MCF 10A (cell line): ENCODE results near the gene SLC45A3. TPM values are rescaled to one million over a fixed set of nuclear protein-coding genes. Genes with fewer than 3 reads are reported as not detected.

Source experiments
- BruUV-seq: library from RNA; stranded (reverse); fragments of 400-500 nt; replicated peaks from 2 replicates; lab custom pipeline; 2021; lab: Mats Ljungman, UMichigan
- CTCF ChIA-PET: fragments of 300-600 bp; sonication (Branson Sonifier 250); formaldehyde crosslinking; extraction: SDS; loops from one replicate; lab custom pipeline; 2021; ENCODE audit warnings: antibody characterized with exemption, inconsistent platforms; lab: Yijun Ruan, JAX
- POLR2A ChIA-PET: fragments of 300-600, 350-650 bp; sonication (Branson Sonifier 250); formaldehyde crosslinking; extraction: SDS; loops from one replicate; lab custom pipeline; 2020; ENCODE audit warnings: antibody characterized with exemption, inconsistent platforms; lab: Yijun Ruan, JAX
- DNase-seq: peaks from one replicate; pipeline ENCODE4 v3.0.0-alpha.2; 2018; ENCODE audit not compliant: unreplicated experiment
- H3K27ac Mint-ChIP-seq: one replicate; pipeline ENCODE4 v1.8.0; 2022; ENCODE audit warnings: mild to moderate bottlenecking, low read depth, mixed read lengths; ENCODE audit not compliant: unreplicated experiment
- H3K27me3 Mint-ChIP-seq: one replicate; pipeline ENCODE4 v1.8.0; 2022; ENCODE audit warnings: mixed read lengths; ENCODE audit not compliant: insufficient read depth, unreplicated experiment
- H3K36me3 Mint-ChIP-seq: one replicate; pipeline ENCODE4 v1.8.0; 2022; ENCODE audit warnings: mild to moderate bottlenecking, moderate library complexity, mixed read lengths; ENCODE audit not compliant: insufficient read depth, unreplicated experiment
- H3K4me1 Mint-ChIP-seq: one replicate; pipeline ENCODE4 v1.8.0; 2022; ENCODE audit warnings: mixed read lengths; ENCODE audit not compliant: insufficient read depth, unreplicated experiment
- H3K4me3 Mint-ChIP-seq: one replicate; pipeline ENCODE4 v1.8.0; 2022; ENCODE audit warnings: mild to moderate bottlenecking, moderate library complexity, mixed read lengths; ENCODE audit not compliant: unreplicated experiment
- H3K9me3 Mint-ChIP-seq: one replicate; pipeline ENCODE4 v1.8.0; 2022; ENCODE audit warnings: mixed read lengths; ENCODE audit not compliant: unreplicated experiment
- intact Hi-C: fragments of 100-400 bp; cut with micrococcal nuclease; formaldehyde crosslinking; loops from 2 replicates; pipeline ENCODE4 v1.14.1; 2022
- total RNA-seq: library from RNA; stranded (reverse); gene quantifications from 2 replicates; pipeline ENCODE4 v1.2.3, GENCODE V29; 2022
- TF ChIP-seq, protein P1 (sequence below): fragments of 200-600 bp; IDR thresholded peaks from one replicate; pipeline ENCODE4 v1.8.0; 2022; ENCODE audit warnings: antibody characterized with exemption, mild to moderate bottlenecking; ENCODE audit not compliant: unreplicated experiment

The SLC45A3 gene
- total RNA-seq, 1 experiment from 2014 or later = 3.1 TPM

DNA sequence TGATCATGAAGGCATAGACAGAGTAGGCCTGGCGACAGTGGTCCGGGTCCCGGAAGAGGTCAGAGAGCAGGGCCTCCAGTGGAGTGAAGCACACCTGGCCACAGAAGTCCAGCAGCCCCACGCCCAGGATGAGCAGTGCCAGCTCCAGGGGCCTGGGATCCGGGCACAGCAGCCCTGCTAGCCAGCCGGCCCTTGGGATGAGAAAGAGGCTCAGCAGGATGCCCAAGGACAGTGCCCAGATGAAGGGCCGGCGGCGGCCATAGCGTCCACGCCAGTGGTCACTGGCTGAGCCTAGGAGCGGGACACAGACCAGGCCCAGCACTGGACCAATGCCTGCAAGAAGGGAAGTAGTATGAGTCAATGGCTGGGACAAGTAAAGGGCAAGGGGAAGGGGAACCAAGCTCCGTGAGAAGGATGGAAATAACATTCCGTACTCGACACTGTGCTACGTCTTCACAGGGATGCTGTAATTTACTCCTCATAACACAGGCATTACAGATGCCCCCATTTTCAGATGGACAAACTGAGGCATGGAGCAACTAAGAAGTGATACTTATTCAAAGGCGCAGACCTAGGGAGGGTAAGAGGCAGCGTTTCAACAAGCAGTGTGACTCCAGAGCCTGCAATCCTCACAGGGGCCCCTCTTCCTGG is 16.9 kb downstream of the SLC45A3 start:
- POLR2A ChIA-PET = interaction anchor here (0.5 to 7.9 kb wide), 6 partner anchors 28 to 558 kb away, joined by 3 to 88 read pairs (median 3); no protein-coding TSS in a partner anchor
- Mint-ChIP-seq H3K27me3 (no peaks in the 10 kb centered on the region), H3K27ac (no peak overlapping the region)

GRCh38 chr1:205662791-205663190 is 17.5 kb downstream of the SLC45A3 start:
- no peak for DNase-seq
- POLR2A ChIA-PET = interaction anchor here (7.9 kb wide), 1 partner anchor 48 kb away, joined by 88 read pairs; no protein-coding TSS in a partner anchor
- BruUV-seq = no TSS peak
- H3K4me1 Mint-ChIP-seq = peaks cover 10% of the 10 kb centered on the region
- CTCF ChIA-PET = interaction anchor here (0.7 to 13.9 kb wide), 8 partner anchors 7 to 385 kb away, joined by 3 to 918 read pairs (median 192); no protein-coding TSS in a partner anchor
- TF ChIP-seq, protein P1, sequence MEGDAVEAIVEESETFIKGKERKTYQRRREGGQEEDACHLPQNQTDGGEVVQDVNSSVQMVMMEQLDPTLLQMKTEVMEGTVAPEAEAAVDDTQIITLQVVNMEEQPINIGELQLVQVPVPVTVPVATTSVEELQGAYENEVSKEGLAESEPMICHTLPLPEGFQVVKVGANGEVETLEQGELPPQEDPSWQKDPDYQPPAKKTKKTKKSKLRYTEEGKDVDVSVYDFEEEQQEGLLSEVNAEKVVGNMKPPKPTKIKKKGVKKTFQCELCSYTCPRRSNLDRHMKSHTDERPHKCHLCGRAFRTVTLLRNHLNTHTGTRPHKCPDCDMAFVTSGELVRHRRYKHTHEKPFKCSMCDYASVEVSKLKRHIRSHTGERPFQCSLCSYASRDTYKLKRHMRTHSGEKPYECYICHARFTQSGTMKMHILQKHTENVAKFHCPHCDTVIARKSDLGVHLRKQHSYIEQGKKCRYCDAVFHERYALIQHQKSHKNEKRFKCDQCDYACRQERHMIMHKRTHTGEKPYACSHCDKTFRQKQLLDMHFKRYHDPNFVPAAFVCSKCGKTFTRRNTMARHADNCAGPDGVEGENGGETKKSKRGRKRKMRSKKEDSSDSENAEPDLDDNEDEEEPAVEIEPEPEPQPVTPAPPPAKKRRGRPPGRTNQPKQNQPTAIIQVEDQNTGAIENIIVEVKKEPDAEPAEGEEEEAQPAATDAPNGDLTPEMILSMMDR = no peak
- H3K27ac Mint-ChIP-seq = no peak overlapping the region
- H3K36me3 Mint-ChIP-seq = peaks cover 7% of the 10 kb centered on the region
- H3K4me3 Mint-ChIP-seq = no peak overlapping the region
- H3K9me3 Mint-ChIP-seq = no peaks in the 10 kb centered on the region
- intact Hi-C loops = no loop called here
- no peaks in the 10 kb centered on the region for H3K27me3 Mint-ChIP-seq

More for the DNA sequence above, 16.9 kb downstream of the SLC45A3 start:
- H3K9me3 Mint-ChIP-seq = no peaks in the 10 kb centered on the region
- peaks cover 16% of the 10 kb centered on the region for H3K4me1 Mint-ChIP-seq
- DNase-seq = no peak
- intact Hi-C loops = no loop called here
- BruUV-seq = no TSS peak
- no peak overlapping the region for H3K4me3 Mint-ChIP-seq
- TF ChIP-seq, protein P1 = no peak
- H3K36me3 Mint-ChIP-seq = peaks cover 7% of the 10 kb centered on the region
- CTCF ChIA-PET = interaction anchor here (0.7 to 13.9 kb wide), 8 partner anchors 8 to 434 kb away, joined by 3 to 918 read pairs (median 10); partner anchors contain the start of gene ELK4

- ChIA-PET CTCF (interaction anchor here (0.6 to 13.9 kb wide), 10 partner anchors 13 to 385 kb away, joined by 3 to 918 read pairs (median 22); no protein-coding TSS in a partner anchor), POLR2A (interaction anchor here (7.9 kb wide), 1 partner anchor 49 kb away, joined by 88 read pairs; no protein-coding TSS in a partner anchor)
- peaks cover 7% of the 10 kb centered on the region for H3K36me3 Mint-ChIP-seq
- no peaks in the 10 kb centered on the region for H3K9me3 Mint-ChIP-seq
- no peaks in the 10 kb centered on the region for H3K27me3 Mint-ChIP-seq
- TF ChIP-seq, protein P1 = no peak
- peaks cover 9% of the 10 kb centered on the region for H3K4me1 Mint-ChIP-seq
- BruUV-seq = no TSS peak
- intact Hi-C loops = no loop called here
- no peak for DNase-seq
- H3K4me3 Mint-ChIP-seq = no peak overlapping the region
- no peak overlapping the region for H3K27ac Mint-ChIP-seq
Measured at GRCh38 chr1:205662135-205662738, 18.1 kb downstream of the SLC45A3 start.
